ENCODE results near the gene SMDT1.
"Not testable (repeated sequence)": the region's sequence is repeated elsewhere in the genome, so short reads cannot be mapped to it uniquely, and the experiment has no call there.

SMDT1 gene

GRCh38 chr22:42108848-42109247 is 29.3 kb downstream of the SMDT1 start:
- Histone ChIP-seq H4K5ac (ENCODE audit: low read length) (no peak overlapping the region), H2BK120ac (ENCODE audit: low read depth, low read length) (no peak overlapping the region), H3K79me2 (ENCODE audit: control insufficient read depth, insufficient read depth, low read length) (no peaks in the 10 kb centered on the region), H2BK5ac (ENCODE audit: low read length) (no peak overlapping the region), H3K4me1 (ENCODE audit: control insufficient read depth, low read depth, low read length) (peaks cover 4% of the 10 kb centered on the region), H3K9ac (ENCODE audit: low read length) (no peak overlapping the region), H3K4me3 (ENCODE audit: low read length) (no peak overlapping the region), H4K8ac (ENCODE audit: low read depth, low read length) (no peak overlapping the region), H3K27me3 (ENCODE audit: insufficient read depth, low read length, poor library complexity) (no peaks in the 10 kb centered on the region), H3K23ac (ENCODE audit: low read length) (no peak overlapping the region), H2AK5ac (ENCODE audit: low read length) (no peak overlapping the region), H3K18ac (ENCODE audit: low read length) (no peak overlapping the region), H3K27ac (ENCODE audit: low read depth, low read length) (no peak overlapping the region), H3K4ac (ENCODE audit: low read depth, low read length) (no peak overlapping the region), H3K56ac (ENCODE audit: low read length) (no peak overlapping the region), H2BK15ac (replicated peaks; ENCODE audit: low read depth) (no peak overlapping the region), H3K79me1 (ENCODE audit: low read length) (no peaks in the 10 kb centered on the region), H3K4me2 (ENCODE audit: low read length) (no peak overlapping the region), H3K36me3 (ENCODE audit: control insufficient read depth, insufficient read depth, low read length) (no peaks in the 10 kb centered on the region)
- DNase-seq = no peak
- no CpG with 5 or more reads among the region's 18 CpGs for WGBS (ENCODE audit: extremely low coverage, insufficient coverage, low lambda C conversion rate)

- H2BK120ac ChIP-seq (ENCODE audit: low read depth, low read length) = peak overlapping the region; percentile 61
- peaks cover 4% of the 10 kb centered on the region for H3K4me1 ChIP-seq (ENCODE audit: control insufficient read depth, low read depth, low read length)
- H3K18ac ChIP-seq (ENCODE audit: low read length) = peak overlapping the region; percentile 39
- H3K27ac ChIP-seq (ENCODE audit: low read depth, low read length) = peak overlapping the region; percentile 41
- H3K27me3 ChIP-seq (ENCODE audit: insufficient read depth, low read length, poor library complexity) = no peaks in the 10 kb centered on the region
- no peak overlapping the region for H2AK5ac ChIP-seq (ENCODE audit: low read length)
- H4K5ac ChIP-seq (ENCODE audit: low read length) = no peak overlapping the region
- no peak overlapping the region for H4K8ac ChIP-seq (ENCODE audit: low read depth, low read length)
- no peaks in the 10 kb centered on the region for H3K36me3 ChIP-seq (ENCODE audit: control insufficient read depth, insufficient read depth, low read length)
- no peaks in the 10 kb centered on the region for H3K79me2 ChIP-seq (ENCODE audit: control insufficient read depth, insufficient read depth, low read length)
- H3K9ac ChIP-seq (ENCODE audit: low read length) = no peak overlapping the region
- H3K56ac ChIP-seq (ENCODE audit: low read length) = peak overlapping the region; percentile 44
- H3K23ac ChIP-seq (ENCODE audit: low read length) = no peak overlapping the region
- peak overlapping the region; percentile 10 for H2BK5ac ChIP-seq (ENCODE audit: low read length)
- H3K79me1 ChIP-seq (ENCODE audit: low read length) = no peaks in the 10 kb centered on the region
- peak; percentile 79 for DNase-seq
- H3K4me3 ChIP-seq (ENCODE audit: low read length) = no peak overlapping the region
- H3K4ac ChIP-seq (ENCODE audit: low read depth, low read length) = no peak overlapping the region
- H3K4me2 ChIP-seq (ENCODE audit: low read length) = no peak overlapping the region
- no CpG with 5 or more reads among the region's 4 CpGs for WGBS (ENCODE audit: extremely low coverage, insufficient coverage, low lambda C conversion rate)
- H2BK15ac ChIP-seq (replicated peaks; ENCODE audit: low read depth) = no peak overlapping the region
Measured at GRCh38 chr22:42111798-42112197, 32.3 kb downstream of the SMDT1 start.

- H2AK5ac ChIP-seq (ENCODE audit: low read length); H3K27ac ChIP-seq (ENCODE audit: low read depth, low read length); H3K79me1 ChIP-seq (ENCODE audit: low read length); H4K5ac ChIP-seq (ENCODE audit: low read length); H3K4me2 ChIP-seq (ENCODE audit: low read length); H3K18ac ChIP-seq (ENCODE audit: low read length); H3K36me3 ChIP-seq (ENCODE audit: control insufficient read depth, insufficient read depth, low read length); H3K9ac ChIP-seq (ENCODE audit: low read length); H4K8ac ChIP-seq (ENCODE audit: low read depth, low read length); H2BK120ac ChIP-seq (ENCODE audit: low read depth, low read length); H3K27me3 ChIP-seq (ENCODE audit: insufficient read depth, low read length, poor library complexity); H3K79me2 ChIP-seq (ENCODE audit: control insufficient read depth, insufficient read depth, low read length); H3K23ac ChIP-seq (ENCODE audit: low read length); H3K56ac ChIP-seq (ENCODE audit: low read length); H3K4ac ChIP-seq (ENCODE audit: low read depth, low read length); H2BK15ac ChIP-seq (replicated peaks; ENCODE audit: low read depth); H3K4me1 ChIP-seq (ENCODE audit: control insufficient read depth, low read depth, low read length); H3K4me3 ChIP-seq (ENCODE audit: low read length); H2BK5ac ChIP-seq (ENCODE audit: low read length): not testable (repeated sequence)
- WGBS (ENCODE audit: extremely low coverage, insufficient coverage, low lambda C conversion rate) = no CpG with 5 or more reads among the region's 4 CpGs
- peak; percentile 64 for DNase-seq
Measured at GRCh38 chr22:42112793-42113192, 33.3 kb downstream of the SMDT1 start.

GRCh38 chr22:42114721-42115120 is 35.2 kb downstream of the SMDT1 start:
- peak; percentile 58 for DNase-seq
- H4K5ac ChIP-seq (ENCODE audit: low read length) = no peak overlapping the region
- no peaks in the 10 kb centered on the region for H3K79me1 ChIP-seq (ENCODE audit: low read length)
- WGBS (ENCODE audit: extremely low coverage, insufficient coverage, low lambda C conversion rate) = no CpG with 5 or more reads among the region's 7 CpGs
- no peak overlapping the region for H4K8ac ChIP-seq (ENCODE audit: low read depth, low read length)
- peaks cover 4% of the 10 kb centered on the region for H3K4me1 ChIP-seq (ENCODE audit: control insufficient read depth, low read depth, low read length)
- H3K4me3 ChIP-seq (ENCODE audit: low read length) = no peak overlapping the region
- no peak overlapping the region for H3K18ac ChIP-seq (ENCODE audit: low read length)
- H3K9ac ChIP-seq (ENCODE audit: low read length) = no peak overlapping the region
- H3K56ac ChIP-seq (ENCODE audit: low read length) = no peak overlapping the region
- no peak overlapping the region for H2BK15ac ChIP-seq (replicated peaks; ENCODE audit: low read depth)
- no peaks in the 10 kb centered on the region for H3K36me3 ChIP-seq (ENCODE audit: control insufficient read depth, insufficient read depth, low read length)
- no peaks in the 10 kb centered on the region for H3K27me3 ChIP-seq (ENCODE audit: insufficient read depth, low read length, poor library complexity)
- H3K4ac ChIP-seq (ENCODE audit: low read depth, low read length) = no peak overlapping the region
- H2BK120ac ChIP-seq (ENCODE audit: low read depth, low read length) = no peak overlapping the region
- no peak overlapping the region for H3K4me2 ChIP-seq (ENCODE audit: low read length)
- H3K79me2 ChIP-seq (ENCODE audit: control insufficient read depth, insufficient read depth, low read length) = no peaks in the 10 kb centered on the region
- no peak overlapping the region for H3K23ac ChIP-seq (ENCODE audit: low read length)
- no peak overlapping the region for H2BK5ac ChIP-seq (ENCODE audit: low read length)
- H2AK5ac ChIP-seq (ENCODE audit: low read length) = no peak overlapping the region
- H3K27ac ChIP-seq (ENCODE audit: low read depth, low read length) = no peak overlapping the region

GRCh38 chr22:42115420-42115830 is 35.9 kb downstream of the SMDT1 start:
- H3K23ac ChIP-seq (ENCODE audit: low read length) = not testable (repeated sequence)

GRCh38 chr22:42116848-42117424 is 37.4 kb downstream of the SMDT1 start:
- Histone ChIP-seq H3K4ac (ENCODE audit: low read depth, low read length) (no peak overlapping the region), H3K18ac (ENCODE audit: low read length) (no peak overlapping the region), H2BK5ac (ENCODE audit: low read length) (no peak overlapping the region), H3K79me1 (ENCODE audit: low read length) (no peaks in the 10 kb centered on the region), H4K8ac (ENCODE audit: low read depth, low read length) (no peak overlapping the region), H3K56ac (ENCODE audit: low read length) (no peak overlapping the region), H3K4me1 (ENCODE audit: control insufficient read depth, low read depth, low read length) (no peaks in the 10 kb centered on the region), H3K36me3 (ENCODE audit: control insufficient read depth, insufficient read depth, low read length) (no peaks in the 10 kb centered on the region), H3K27ac (ENCODE audit: low read depth, low read length) (no peak overlapping the region), H4K5ac (ENCODE audit: low read length) (no peak overlapping the region), H3K27me3 (ENCODE audit: insufficient read depth, low read length, poor library complexity) (no peaks in the 10 kb centered on the region), H3K4me2 (ENCODE audit: low read length) (no peak overlapping the region), H2AK5ac (ENCODE audit: low read length) (no peak overlapping the region), H3K23ac (ENCODE audit: low read length) (no peak overlapping the region), H3K9ac (ENCODE audit: low read length) (no peak overlapping the region), H3K79me2 (ENCODE audit: control insufficient read depth, insufficient read depth, low read length) (no peaks in the 10 kb centered on the region), H2BK120ac (ENCODE audit: low read depth, low read length) (no peak overlapping the region), H3K4me3 (ENCODE audit: low read length) (no peak overlapping the region), H2BK15ac (replicated peaks; ENCODE audit: low read depth) (no peak overlapping the region)
- DNase-seq = peak; percentile 57
- WGBS (ENCODE audit: extremely low coverage, insufficient coverage, low lambda C conversion rate) = no CpG with 5 or more reads among the region's 4 CpGs

More at GRCh38 chr22:42115420-42115830, 35.9 kb downstream of the SMDT1 start:
- H3K4me1 ChIP-seq (ENCODE audit: control insufficient read depth, low read depth, low read length); H3K4me2 ChIP-seq (ENCODE audit: low read length); H3K79me1 ChIP-seq (ENCODE audit: low read length); H3K36me3 ChIP-seq (ENCODE audit: control insufficient read depth, insufficient read depth, low read length); H3K79me2 ChIP-seq (ENCODE audit: control insufficient read depth, insufficient read depth, low read length); H2BK120ac ChIP-seq (ENCODE audit: low read depth, low read length); H3K18ac ChIP-seq (ENCODE audit: low read length); H2AK5ac ChIP-seq (ENCODE audit: low read length); H2BK15ac ChIP-seq (replicated peaks; ENCODE audit: low read depth); H3K9ac ChIP-seq (ENCODE audit: low read length); H3K27me3 ChIP-seq (ENCODE audit: insufficient read depth, low read length, poor library complexity); H3K4ac ChIP-seq (ENCODE audit: low read depth, low read length); H4K5ac ChIP-seq (ENCODE audit: low read length); H3K4me3 ChIP-seq (ENCODE audit: low read length); H4K8ac ChIP-seq (ENCODE audit: low read depth, low read length); H3K56ac ChIP-seq (ENCODE audit: low read length); H2BK5ac ChIP-seq (ENCODE audit: low read length); H3K27ac ChIP-seq (ENCODE audit: low read depth, low read length): not testable (repeated sequence)
- DNase-seq = peak; percentile 37
- WGBS (ENCODE audit: extremely low coverage, insufficient coverage, low lambda C conversion rate) = no CpG with 5 or more reads among the region's 6 CpGs

Measured in mesendoderm (in vitro differentiated cells).